Hepatocyte (in vitro differentiated cells): ENCODE data around the gene RPP14. TPM values are rescaled to one million over a fixed set of nuclear protein-coding genes. Genes with fewer than 3 reads are reported as not detected.

Experiments
- DNase-seq: peaks from one replicate; pipeline ENCODE4 v3.0.0-alpha.2; 2016; ENCODE audit warnings: low spot score
- H2AFZ ChIP-seq: fragments of 200-600 bp; sonication (generic); 2 replicates; pipeline ENCODE4 v1.6.0; 2016; ENCODE audit warnings: antibody characterized with exemption, mild to moderate bottlenecking
- H3K27ac ChIP-seq: fragments of 200-600 bp; sonication (generic); 2 replicates; pipeline ENCODE4 v1.5.1; 2016; ENCODE audit warnings: mild to moderate bottlenecking
- H3K27me3 ChIP-seq: fragments of 200-600 bp; sonication (generic); 2 replicates; pipeline ENCODE4 v1.6.1; 2016
- H3K36me3 ChIP-seq: fragments of 200-600 bp; sonication (generic); replicated peaks from 2 replicates; pipeline ENCODE4 v1.5.1; 2016; ENCODE audit warnings: low read depth; ENCODE audit not compliant: insufficient read depth
- H3K4me1 ChIP-seq: fragments of 200-600 bp; sonication (generic); 2 replicates; pipeline ENCODE4 v1.5.1; 2016; ENCODE audit warnings: mild to moderate bottlenecking, moderate library complexity; ENCODE audit not compliant: insufficient read depth
- H3K4me2 ChIP-seq: fragments of 200-600 bp; sonication (generic); 2 replicates; pipeline ENCODE4 v1.6.0; 2016
- H3K4me3 ChIP-seq: fragments of 200-600 bp; sonication (generic); 2 replicates; pipeline ENCODE4 v1.5.1; 2016; ENCODE audit warnings: mild to moderate bottlenecking
- H3K79me2 ChIP-seq: fragments of 200-600 bp; sonication (generic); 2 replicates; pipeline ENCODE4 v1.6.0; 2017; ENCODE audit warnings: mild to moderate bottlenecking
- H3K9me2 ChIP-seq: fragments of 200-600 bp; sonication (generic); replicated peaks from 2 replicates; pipeline ENCODE4 v1.6.0; 2017; ENCODE audit warnings: mild to moderate bottlenecking; ENCODE audit not compliant: insufficient read depth
- H3K9me3 ChIP-seq: fragments of 200-600 bp; sonication (generic); 2 replicates; pipeline ENCODE4 v1.5.1; 2016; ENCODE audit warnings: low read depth, mild to moderate bottlenecking
- H4K20me1 ChIP-seq: fragments of 200-600 bp; sonication (generic); 2 replicates; pipeline ENCODE4 v1.6.0; 2016; ENCODE audit warnings: mild to moderate bottlenecking; ENCODE audit not compliant: insufficient read depth, poor library complexity, severe bottlenecking
- EZH2 ChIP-seq: fragments of 200-600 bp; sonication (generic); IDR thresholded peaks from 2 replicates; pipeline ENCODE4 v1.6.1; 2016; ENCODE audit warnings: antibody characterized with exemption, mild to moderate bottlenecking, borderline replicate concordance
- EZH2phosphoT487 ChIP-seq: fragments of 200-600 bp; sonication (generic); IDR thresholded peaks from one replicate; pipeline ENCODE4 v1.6.1; 2018; ENCODE audit warnings: antibody characterized with exemption, mild to moderate bottlenecking, low read depth, moderate library complexity; ENCODE audit not compliant: unreplicated experiment, severe bottlenecking
- WGBS: methylation state at CpG from one replicate; pipeline ENCODE4 v1.1.6; 2016; ENCODE audit warnings: low lambda C conversion rate; ENCODE audit errors: missing lambda C conversion rate; 5-methylcytosine and 5-hydroxymethylcytosine counted together
- polyA plus RNA-seq: library from polyadenylated mRNA; unstranded; fragments of >200 nt; fragmentation: Nextera tagmentation; extraction: Ambion mirVana; gene quantifications from 2 replicates; pipeline ENCODE4 v1.2.1, GENCODE V29; 2016
- total RNA-seq: library from RNA; depleted of rRNA; stranded (reverse); fragments of >200 nt; gene quantifications from 2 replicates; pipeline ENCODE4 v1.2.3, GENCODE V29; 2014
- TF ChIP-seq, protein P1 (sequence below): fragments of 200-600 bp; sonication (generic); IDR thresholded peaks from 2 replicates; pipeline ENCODE4 v1.5.1; 2016; ENCODE audit warnings: antibody characterized with exemption, mild to moderate bottlenecking; ENCODE audit not compliant: poor library complexity

RPP14 gene
- total and polyA plus RNA-seq, 2 experiments from 2014 or later: 14.0 to 18.5 TPM

DNA sequence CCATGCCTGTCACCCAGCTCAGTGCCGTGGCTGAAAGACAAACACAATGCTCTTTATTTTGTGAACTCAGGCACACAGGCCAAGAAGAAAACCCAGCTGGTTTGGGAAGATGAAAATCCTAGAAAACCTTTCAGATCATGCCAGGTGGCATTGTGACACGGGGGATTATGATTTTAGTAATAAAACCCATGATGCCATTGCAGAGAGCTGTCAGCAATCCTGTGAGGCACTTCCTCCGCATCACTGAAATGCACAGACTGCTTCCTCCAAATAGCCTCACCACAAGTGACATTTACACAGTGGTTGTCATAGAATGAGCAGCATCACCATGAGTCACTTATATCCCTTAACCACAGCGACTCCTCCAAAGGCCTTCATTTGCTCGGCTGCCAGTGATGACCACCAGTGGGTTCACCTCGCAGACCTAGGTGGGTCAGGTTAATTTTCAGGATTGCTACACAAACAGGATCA, 45.7 kb upstream of the RPP14 start:
- no peak for DNase-seq
- Histone ChIP-seq H4K20me1 (no peaks in the 10 kb centered on the region), H3K9me2 (no peaks in the 10 kb centered on the region), H3K27me3 (no peaks in the 10 kb centered on the region), H2AFZ (no peak overlapping the region), H3K9me3 (no peaks in the 10 kb centered on the region), H3K79me2 (no peaks in the 10 kb centered on the region), H3K4me1 (no peaks in the 10 kb centered on the region), H3K27ac (no peak overlapping the region), H3K4me3 (no peak overlapping the region), H3K36me3 (no peaks in the 10 kb centered on the region), H3K4me2 (no peak overlapping the region)
- WGBS: 90% methylated on average over 6 of the region's 6 CpGs
- TF ChIP-seq EZH2phosphoT487: no peak
- TF ChIP-seq, protein P1, sequence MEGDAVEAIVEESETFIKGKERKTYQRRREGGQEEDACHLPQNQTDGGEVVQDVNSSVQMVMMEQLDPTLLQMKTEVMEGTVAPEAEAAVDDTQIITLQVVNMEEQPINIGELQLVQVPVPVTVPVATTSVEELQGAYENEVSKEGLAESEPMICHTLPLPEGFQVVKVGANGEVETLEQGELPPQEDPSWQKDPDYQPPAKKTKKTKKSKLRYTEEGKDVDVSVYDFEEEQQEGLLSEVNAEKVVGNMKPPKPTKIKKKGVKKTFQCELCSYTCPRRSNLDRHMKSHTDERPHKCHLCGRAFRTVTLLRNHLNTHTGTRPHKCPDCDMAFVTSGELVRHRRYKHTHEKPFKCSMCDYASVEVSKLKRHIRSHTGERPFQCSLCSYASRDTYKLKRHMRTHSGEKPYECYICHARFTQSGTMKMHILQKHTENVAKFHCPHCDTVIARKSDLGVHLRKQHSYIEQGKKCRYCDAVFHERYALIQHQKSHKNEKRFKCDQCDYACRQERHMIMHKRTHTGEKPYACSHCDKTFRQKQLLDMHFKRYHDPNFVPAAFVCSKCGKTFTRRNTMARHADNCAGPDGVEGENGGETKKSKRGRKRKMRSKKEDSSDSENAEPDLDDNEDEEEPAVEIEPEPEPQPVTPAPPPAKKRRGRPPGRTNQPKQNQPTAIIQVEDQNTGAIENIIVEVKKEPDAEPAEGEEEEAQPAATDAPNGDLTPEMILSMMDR: no peak
- no peak for TF ChIP-seq EZH2

DNA sequence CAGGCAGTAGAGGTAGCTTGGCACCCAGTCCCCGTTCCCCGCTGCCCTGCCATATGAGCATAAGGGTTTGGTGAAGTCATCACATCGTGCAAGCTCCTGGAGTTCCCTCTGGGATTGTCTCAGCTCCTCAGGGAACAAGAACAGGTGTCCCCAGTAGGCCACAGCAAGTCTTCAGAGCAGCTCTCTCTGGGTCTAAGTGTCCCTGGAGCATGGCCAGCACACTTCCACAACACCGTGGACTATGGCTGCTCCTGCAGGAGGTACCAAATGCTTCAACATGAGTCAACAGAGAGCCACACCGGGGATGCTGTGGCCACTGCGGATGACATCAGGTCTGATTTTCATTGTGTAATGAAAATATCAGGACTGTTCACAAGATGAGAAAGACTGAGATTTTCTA, 45.3 kb upstream of the RPP14 start:
- no peak overlapping the region for H3K4me3 ChIP-seq
- no peaks in the 10 kb centered on the region for H3K4me1 ChIP-seq
- H3K9me2 ChIP-seq: no peaks in the 10 kb centered on the region
- DNase-seq: no peak
- no peaks in the 10 kb centered on the region for H4K20me1 ChIP-seq
- no peaks in the 10 kb centered on the region for H3K9me3 ChIP-seq
- WGBS: 92% methylated on average over 6 of the region's 6 CpGs
- H3K36me3 ChIP-seq: no peaks in the 10 kb centered on the region
- H3K4me2 ChIP-seq: no peak overlapping the region
- no peak for TF ChIP-seq EZH2phosphoT487
- TF ChIP-seq, protein P1: no peak
- TF ChIP-seq EZH2: no peak
- H3K27ac ChIP-seq: no peak overlapping the region
- H2AFZ ChIP-seq: no peak overlapping the region
- no peaks in the 10 kb centered on the region for H3K27me3 ChIP-seq
- no peaks in the 10 kb centered on the region for H3K79me2 ChIP-seq

DNA sequence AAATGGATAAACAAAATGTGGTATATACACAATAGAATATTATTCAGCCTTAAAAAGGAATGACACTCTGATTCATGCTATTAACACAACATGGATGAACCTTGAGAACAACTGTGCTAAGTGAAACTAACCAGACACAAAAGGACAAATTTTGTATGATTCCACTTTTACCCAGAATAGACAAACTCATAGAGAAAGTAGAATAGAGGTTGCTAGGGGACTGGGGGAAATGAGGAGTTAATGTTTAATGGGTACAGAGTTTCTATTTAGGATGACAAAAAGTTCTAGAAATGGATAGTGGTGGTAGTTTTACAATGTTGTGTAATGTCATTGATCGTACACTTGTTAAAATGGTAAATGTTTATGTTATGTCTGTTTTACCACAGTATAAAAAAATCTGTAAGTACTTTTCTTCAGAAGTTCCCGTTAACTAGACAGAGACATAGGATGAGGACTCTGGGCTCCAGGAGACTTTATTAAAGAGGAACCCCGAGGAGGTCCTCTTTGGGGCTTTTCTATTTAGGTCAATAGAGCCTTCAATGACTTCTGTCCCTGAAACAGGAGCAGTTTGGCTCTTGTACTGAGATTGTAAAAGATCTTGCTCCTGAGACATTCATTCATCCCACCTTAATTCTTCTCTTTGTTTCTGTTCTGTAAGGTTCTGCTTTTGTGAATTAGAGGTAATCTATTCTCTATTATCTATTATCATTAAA, 43.9 kb upstream of the RPP14 start:
- 43% methylated on average over 3 of the region's 3 CpGs for WGBS
- no peak overlapping the region for H3K4me2 ChIP-seq
- TF ChIP-seq EZH2 (no peak), EZH2phosphoT487 (no peak)
- TF ChIP-seq, protein P1: no peak
- no peak for DNase-seq
- H3K9me2 ChIP-seq: no peaks in the 10 kb centered on the region
- no peaks in the 10 kb centered on the region for H3K79me2 ChIP-seq
- no peak overlapping the region for H3K27ac ChIP-seq
- H4K20me1 ChIP-seq: no peaks in the 10 kb centered on the region
- H3K36me3 ChIP-seq: no peaks in the 10 kb centered on the region
- H3K4me3 ChIP-seq: no peak overlapping the region
- H2AFZ ChIP-seq: no peak overlapping the region
- no peaks in the 10 kb centered on the region for H3K9me3 ChIP-seq
- no peaks in the 10 kb centered on the region for H3K27me3 ChIP-seq
- H3K4me1 ChIP-seq: no peaks in the 10 kb centered on the region
